GM21825 (cell line): ENCODE results near the gene PDSS1.

Source experiments
- ATAC-seq: cut with Tn5 transposase; IDR thresholded peaks from one replicate; pipeline ENCODE4 v1.9.1; 2021; ENCODE audit warnings: mild to moderate bottlenecking, moderate library complexity; ENCODE audit not compliant: unreplicated experiment

PDSS1 gene

DNA sequence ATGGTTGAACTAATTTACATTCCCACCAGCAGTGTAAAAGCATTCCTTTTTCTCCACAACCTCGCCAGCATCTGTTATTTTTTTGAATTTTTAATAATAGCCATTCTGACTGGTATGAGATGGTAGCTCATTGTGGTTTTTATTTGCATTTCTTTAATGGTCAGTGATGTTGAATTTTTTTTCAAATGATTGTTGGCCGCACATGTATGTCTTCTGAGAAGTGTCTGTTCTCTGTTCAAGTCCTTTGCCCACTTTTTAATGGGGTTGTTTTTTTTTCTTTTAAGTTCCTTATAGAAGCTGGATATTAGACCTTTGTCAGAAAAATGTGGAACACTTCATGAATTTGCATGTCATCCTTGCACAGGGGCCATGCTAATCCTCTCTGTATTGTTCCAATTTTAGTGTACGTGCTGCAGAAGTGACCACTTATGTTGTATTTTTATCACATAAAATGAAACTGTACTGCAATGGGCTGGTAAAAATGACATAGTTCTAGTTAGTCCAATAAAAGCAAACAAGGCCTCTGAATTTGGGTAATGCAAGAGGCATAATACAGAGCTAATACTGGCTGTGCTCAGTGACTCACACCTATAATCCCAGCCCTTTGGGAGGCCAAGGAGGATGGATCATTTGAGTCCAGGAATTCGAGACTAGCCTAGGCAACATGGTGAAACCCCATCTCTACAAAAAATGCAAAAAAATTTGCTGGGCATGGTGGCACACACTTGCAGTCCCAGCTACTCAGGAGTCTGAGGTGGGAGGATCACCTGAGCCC is 92.9 kb downstream of the PDSS1 start:
- ATAC-seq: no peak

- ATAC-seq: no peak
These were observed 95.4 kb downstream of the PDSS1 start for GRCh38 chr10:26792758-26793495.
